ENCODE data around the gene NRL. TPM values are rescaled to one million over a fixed set of nuclear protein-coding genes. Genes with fewer than 3 reads are reported as not detected.
"Not testable (repeated sequence)": the region's sequence is repeated elsewhere in the genome, so short reads cannot be mapped to it uniquely, and the experiment has no call there.

The NRL gene
- total RNA-seq, 1 donor from 2014 or later: 0.54 TPM

- Histone ChIP-seq H3K4me1 (no peaks in the 10 kb centered on the region), H3K9me3 (ENCODE audit: low read depth) (no peaks in the 10 kb centered on the region), H3K4me2 (no peak overlapping the region), H3K36me3 (no peaks in the 10 kb centered on the region), H3K4me3 (no peak overlapping the region), H3K9ac (no peak overlapping the region), H3K79me2 (ENCODE audit: low read depth) (no peaks in the 10 kb centered on the region), H3K27ac (no peak overlapping the region), H3F3A (ENCODE audit: low read depth) (peaks cover 13% of the 10 kb centered on the region), H2AFZ (replicated peaks) (no peak overlapping the region), H4K20me1 (ENCODE audit: low read depth) (no peaks in the 10 kb centered on the region), H3K27me3 (no peaks in the 10 kb centered on the region)
- H3K4me1 Mint-ChIP-seq: peaks cover 2% of the 10 kb centered on the region
- H3K27ac Mint-ChIP-seq: no peak overlapping the region
- no peaks in the 10 kb centered on the region for H3K36me3 Mint-ChIP-seq
- H3K27me3 Mint-ChIP-seq (ENCODE audit: insufficient read depth, low read depth): peaks cover 3% of the 10 kb centered on the region
- DNase-seq (ENCODE audit: low spot score): no peak
- H3K9me3 Mint-ChIP-seq: no peaks in the 10 kb centered on the region
- H3K4me3 Mint-ChIP-seq: no peak overlapping the region
- TF ChIP-seq EZH2phosphoT487 (IDR thresholded peaks at IDR 0.05): no peak
- TF ChIP-seq EZH2 (IDR thresholded peaks at IDR 0.05): no peak
- no peak for TF ChIP-seq CTCF (IDR thresholded peaks at IDR 0.05)
Measured at GRCh38 chr14:24110060-24110459, 4.7 kb downstream of the NRL start.

- H3K27ac Mint-ChIP-seq: peak overlapping the region; percentile 67
Measured at GRCh38 chr14:24108336-24108874, 6.3 kb downstream of the NRL start.

GRCh38 chr14:24106672-24107271 is 8.0 kb downstream of the NRL start:
- H3K36me3 ChIP-seq: no peaks in the 10 kb centered on the region
- H3F3A ChIP-seq (ENCODE audit: low read depth): no peaks in the 10 kb centered on the region
- no peaks in the 10 kb centered on the region for H3K79me2 ChIP-seq (ENCODE audit: low read depth)
- no peaks in the 10 kb centered on the region for H3K4me1 ChIP-seq
- no peak overlapping the region for H3K4me3 ChIP-seq
- Mint-ChIP-seq H3K4me3 (no peak overlapping the region), H3K36me3 (no peaks in the 10 kb centered on the region), H3K27me3 (ENCODE audit: insufficient read depth, low read depth) (peaks cover 6% of the 10 kb centered on the region), H3K27ac (no peak overlapping the region), H3K9me3 (no peaks in the 10 kb centered on the region), H3K4me1 (peaks cover 2% of the 10 kb centered on the region)
- no peaks in the 10 kb centered on the region for H3K9me3 ChIP-seq (ENCODE audit: low read depth)
- no peak for TF ChIP-seq EZH2phosphoT487 (IDR thresholded peaks at IDR 0.05)
- no peak for TF ChIP-seq EZH2 (IDR thresholded peaks at IDR 0.05)
- TF ChIP-seq CTCF (IDR thresholded peaks at IDR 0.05): no peak
- H2AFZ ChIP-seq (replicated peaks): no peak overlapping the region
- no peak overlapping the region for H3K4me2 ChIP-seq
- no peaks in the 10 kb centered on the region for H4K20me1 ChIP-seq (ENCODE audit: low read depth)
- H3K9ac ChIP-seq: no peak overlapping the region
- H3K27me3 ChIP-seq: no peaks in the 10 kb centered on the region
- no peak overlapping the region for H3K27ac ChIP-seq
- DNase-seq (ENCODE audit: low spot score): no peak

More at GRCh38 chr14:24108336-24108874, 6.3 kb downstream of the NRL start:
- Histone ChIP-seq H3F3A (ENCODE audit: low read depth) (peaks cover 3% of the 10 kb centered on the region), H3K9me3 (ENCODE audit: low read depth) (no peaks in the 10 kb centered on the region), H3K4me2 (no peak overlapping the region), H3K4me3 (no peak overlapping the region), H3K27ac (no peak overlapping the region), H3K79me2 (ENCODE audit: low read depth) (no peaks in the 10 kb centered on the region), H4K20me1 (ENCODE audit: low read depth) (no peaks in the 10 kb centered on the region), H3K9ac (no peak overlapping the region), H3K27me3 (no peaks in the 10 kb centered on the region), H2AFZ (replicated peaks) (no peak overlapping the region), H3K36me3 (no peaks in the 10 kb centered on the region), H3K4me1 (no peaks in the 10 kb centered on the region)
- H3K36me3 Mint-ChIP-seq: no peaks in the 10 kb centered on the region
- H3K9me3 Mint-ChIP-seq: no peaks in the 10 kb centered on the region
- DNase-seq (ENCODE audit: low spot score): no peak
- H3K27me3 Mint-ChIP-seq (ENCODE audit: insufficient read depth, low read depth): peaks cover 2% of the 10 kb centered on the region
- H3K4me1 Mint-ChIP-seq: peaks cover 2% of the 10 kb centered on the region
- peak overlapping the region; percentile 22 for H3K4me3 Mint-ChIP-seq
- TF ChIP-seq EZH2phosphoT487 (IDR thresholded peaks at IDR 0.05) (no peak), EZH2 (IDR thresholded peaks at IDR 0.05) (no peak), CTCF (IDR thresholded peaks at IDR 0.05) (no peak)

GRCh38 chr14:24105609-24106239 is 9.0 kb downstream of the NRL start:
- H2AFZ ChIP-seq (replicated peaks); H3K4me1 Mint-ChIP-seq; H3K27me3 Mint-ChIP-seq (ENCODE audit: insufficient read depth, low read depth); H3K9me3 Mint-ChIP-seq; H3K36me3 Mint-ChIP-seq; H3K4me2 ChIP-seq; H3K27ac ChIP-seq; H3F3A ChIP-seq (ENCODE audit: low read depth); H3K4me1 ChIP-seq; H3K9me3 ChIP-seq (ENCODE audit: low read depth); H3K79me2 ChIP-seq (ENCODE audit: low read depth); H3K9ac ChIP-seq; H4K20me1 ChIP-seq (ENCODE audit: low read depth); H3K36me3 ChIP-seq; H3K4me3 Mint-ChIP-seq; DNase-seq (ENCODE audit: low spot score); H3K4me3 ChIP-seq; H3K27me3 ChIP-seq: not testable (repeated sequence)
- peak overlapping the region; percentile 67 for H3K27ac Mint-ChIP-seq
